ENCODE results near the gene IL32.

The IL32 gene

DNA sequence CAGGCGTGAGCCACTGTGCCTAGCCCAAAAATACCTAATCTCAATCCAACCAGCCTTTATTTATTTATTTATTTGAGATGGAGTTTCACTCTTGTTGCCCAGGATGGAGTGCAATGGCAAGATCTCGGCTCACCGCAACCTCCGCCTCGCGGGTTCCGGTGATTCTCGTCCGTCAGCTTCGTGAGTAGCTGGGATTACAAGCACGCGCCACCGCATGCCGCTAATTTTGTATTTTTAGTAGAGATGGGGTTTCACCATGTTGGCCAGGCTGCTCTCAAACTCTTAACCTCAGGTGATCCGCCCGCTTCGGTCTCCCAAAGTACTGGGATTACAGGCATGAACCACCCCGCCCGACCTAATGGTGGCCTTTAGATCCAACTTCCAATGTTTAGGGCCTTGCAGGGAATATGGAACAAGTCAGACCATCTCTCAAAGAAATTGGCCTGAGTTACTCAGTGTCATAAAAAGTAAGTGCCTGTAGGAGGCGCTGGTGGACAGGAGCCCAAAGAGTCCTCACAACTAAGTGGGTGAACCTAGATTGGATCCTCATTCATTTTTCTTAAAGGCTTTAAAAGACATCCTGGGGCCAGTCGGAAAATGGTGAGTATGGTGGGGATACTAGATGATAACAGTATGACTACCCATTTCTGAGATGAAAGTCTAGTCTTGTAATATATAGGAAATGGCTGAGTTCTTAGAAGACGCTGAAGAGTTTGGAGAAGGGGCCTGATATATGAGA, 29.0 kb downstream of the IL32 start:
- no peak for FAIRE-seq

DNA sequence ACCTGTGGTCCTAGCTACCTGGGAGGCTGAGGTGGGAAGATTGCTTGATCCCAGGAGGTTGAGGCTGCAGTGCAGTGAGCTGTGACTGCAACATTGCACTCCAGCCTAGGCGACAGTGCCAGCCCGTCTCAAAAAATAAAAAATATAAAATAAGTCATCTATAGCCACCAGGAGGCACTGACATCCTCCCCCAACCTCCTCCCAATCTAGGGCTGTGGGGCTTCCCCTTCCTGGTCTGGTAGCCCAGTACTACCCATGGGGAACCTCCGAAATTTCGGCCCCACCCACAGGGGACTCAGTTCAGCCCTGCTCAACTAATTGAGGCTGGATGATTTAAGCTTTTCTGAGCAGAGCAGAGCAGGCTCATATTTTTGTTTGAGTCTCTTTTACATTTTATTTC, 30.4 kb downstream of the IL32 start:
- no peak for FAIRE-seq

DNA sequence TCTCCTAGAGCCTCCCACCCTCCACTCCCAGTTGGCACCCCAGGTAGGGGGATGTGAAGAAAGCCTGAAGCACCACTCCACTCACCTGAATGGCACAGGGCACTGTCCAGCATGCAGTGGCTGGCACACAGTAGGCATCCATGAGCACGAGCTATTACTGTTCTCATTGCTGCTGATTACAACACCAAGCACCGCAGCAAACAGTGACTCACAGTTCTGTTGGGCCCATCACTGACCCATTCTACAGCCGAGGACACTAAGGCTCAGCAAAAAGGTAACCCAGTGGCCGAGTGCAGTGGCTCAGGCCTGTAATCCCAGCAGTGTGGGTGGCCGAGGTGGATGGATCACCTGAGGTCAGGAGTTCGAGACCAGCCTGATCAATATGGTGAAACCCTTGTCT, 30.9 kb downstream of the IL32 start:
- no peak for FAIRE-seq

DNA sequence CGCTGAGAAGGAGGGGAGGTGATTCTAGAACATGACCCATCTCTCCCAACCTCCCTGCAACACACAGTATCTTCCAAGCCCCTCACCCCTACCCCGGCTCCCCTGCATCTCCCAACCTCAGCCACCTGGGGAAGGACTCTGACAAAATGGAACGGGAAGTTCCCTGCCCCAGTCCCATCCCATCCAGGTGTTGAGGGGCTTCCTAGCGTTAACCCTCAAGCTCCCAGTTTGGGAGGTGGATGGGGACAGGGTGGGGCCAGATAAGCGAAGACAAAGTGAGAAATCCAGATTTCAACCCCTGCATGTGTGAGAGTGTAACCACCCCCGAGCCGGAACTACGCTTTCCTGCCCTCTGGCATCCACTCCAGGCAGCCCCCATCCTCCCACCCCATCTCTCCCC, 31.8 kb downstream of the IL32 start:
- no peak for FAIRE-seq

- no peak for FAIRE-seq
These were observed 33.3 kb downstream of the IL32 start, which contains the start of gene ZSCAN10 for GRCh38 chr16:3098459-3099394. Gene ZSCAN10, minus strand, starts transcription at chr16:3099294. Its CDS starts 6,357 bp downstream, at chr16:3092937.

- no peak for FAIRE-seq
These were observed 33.9 kb downstream of the IL32 start for GRCh38 chr16:3099395-3099731.

DNA sequence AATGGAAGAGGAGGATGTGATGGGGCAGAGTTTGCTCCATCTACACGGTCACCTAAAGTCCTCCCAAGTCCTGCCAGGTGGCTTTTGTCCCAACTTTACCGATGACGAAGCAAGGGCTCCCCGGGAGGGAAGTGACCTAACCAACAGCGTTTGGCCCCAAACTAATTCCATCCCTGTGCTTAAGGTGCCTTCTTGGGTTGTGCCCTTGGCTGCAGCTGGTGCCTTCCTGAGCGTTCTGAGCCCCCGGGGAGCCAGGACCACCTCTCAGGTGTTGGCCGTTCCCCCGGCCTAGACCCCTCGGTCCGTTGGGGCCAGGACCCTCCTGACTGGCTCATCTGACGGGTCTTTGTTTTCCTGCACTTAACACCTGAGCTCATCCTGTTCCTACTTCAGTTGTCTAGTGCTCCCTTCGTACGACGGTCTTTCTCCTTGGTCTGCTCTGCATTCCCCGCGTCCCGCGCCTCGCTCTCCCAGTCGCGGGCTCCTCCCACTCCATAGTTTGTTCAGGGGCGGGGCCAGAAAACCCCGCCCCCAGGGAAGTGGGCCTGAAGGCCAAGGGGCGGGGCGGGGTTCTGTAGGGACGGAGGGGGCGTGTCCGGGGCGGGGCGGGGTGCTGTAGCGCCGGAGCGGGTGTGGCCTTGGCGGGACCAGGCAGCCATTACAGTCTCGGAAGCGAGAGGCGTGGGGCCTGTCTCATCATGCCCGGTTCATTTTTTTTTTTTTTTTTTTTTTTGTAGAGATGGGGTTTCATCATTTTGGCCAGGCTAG, 34.5 kb downstream of the IL32 start:
- no peak for FAIRE-seq

DNA sequence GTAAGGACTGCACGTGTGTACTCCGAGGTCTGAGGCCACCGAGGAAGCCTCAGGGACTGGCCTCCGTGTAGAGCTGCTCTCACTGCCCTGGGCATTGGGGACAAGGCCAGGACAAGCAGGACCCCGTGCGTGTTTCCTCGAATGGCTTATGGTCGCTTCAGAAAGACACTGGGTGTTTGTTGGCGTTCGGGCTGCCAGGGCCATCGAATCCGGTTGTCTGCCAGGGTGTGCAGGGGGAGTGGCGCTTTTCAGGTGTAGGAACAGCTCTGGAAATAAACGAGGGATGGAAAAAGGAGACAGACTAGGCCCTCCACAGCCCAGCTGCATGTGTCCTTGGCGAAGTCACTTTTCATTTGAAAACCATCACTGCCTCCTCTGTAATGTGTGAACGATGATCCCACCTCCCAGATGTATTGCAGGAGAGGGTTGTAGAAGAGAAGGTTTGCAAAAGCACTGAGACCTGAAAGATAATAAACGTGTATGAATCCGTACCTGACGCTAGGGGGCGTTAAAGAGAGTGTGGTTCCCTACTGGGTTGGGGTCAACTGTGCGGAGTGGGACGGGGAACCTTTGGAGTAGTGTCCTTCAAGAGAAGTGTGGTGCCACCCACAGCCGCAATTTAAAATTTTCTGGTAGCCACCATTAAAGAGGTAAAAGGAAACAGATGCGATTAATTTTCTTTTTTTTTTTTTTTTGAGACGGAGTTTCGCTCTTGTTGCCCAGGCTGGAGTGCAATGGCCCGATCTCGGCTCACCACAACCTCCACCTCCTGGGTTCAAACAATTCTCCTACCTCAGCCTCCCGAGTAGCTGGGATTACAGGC, 35.8 kb downstream of the IL32 start:
- FAIRE-seq: no peak

- no peak for FAIRE-seq
These were observed 36.5 kb downstream of the IL32 start for GRCh38 chr16:3101841-3102470.

DNA sequence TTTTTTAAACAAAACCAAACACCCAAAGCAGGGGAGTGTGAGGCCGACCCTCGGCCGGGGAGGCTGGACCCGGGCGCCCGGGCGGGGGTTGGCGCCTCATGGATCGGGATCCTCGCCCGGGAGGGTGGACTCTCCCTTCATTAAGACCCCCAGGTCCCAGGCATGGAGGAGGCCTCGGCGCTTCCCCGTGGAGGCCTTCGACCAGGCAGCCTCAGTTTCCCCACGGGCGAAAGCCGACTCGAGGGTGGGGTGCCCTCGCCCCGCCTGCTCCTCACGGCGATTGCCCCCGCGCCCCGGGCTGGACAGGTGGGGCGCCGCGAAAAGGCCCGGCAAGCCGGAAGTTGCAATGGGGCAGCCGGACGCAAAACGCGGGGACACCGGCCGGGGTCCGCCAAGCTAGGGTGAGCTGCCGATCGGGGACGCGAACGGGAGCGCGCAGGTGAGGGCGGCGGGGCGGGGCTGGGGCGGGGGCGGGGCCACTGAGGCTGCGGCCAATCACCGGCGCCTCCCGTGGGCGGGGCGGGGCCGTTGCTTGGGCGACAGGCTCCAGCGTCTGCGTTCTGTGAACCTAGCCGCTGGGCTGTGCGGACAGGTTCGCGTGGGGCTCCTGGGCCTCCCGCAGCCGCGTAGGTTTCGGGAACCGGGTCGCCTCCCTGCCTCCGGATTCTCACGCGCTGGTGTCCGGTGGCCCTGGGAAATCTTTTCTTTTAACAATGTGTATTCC, 40.9 kb downstream of the IL32 start:
- no peak for FAIRE-seq

DNA sequence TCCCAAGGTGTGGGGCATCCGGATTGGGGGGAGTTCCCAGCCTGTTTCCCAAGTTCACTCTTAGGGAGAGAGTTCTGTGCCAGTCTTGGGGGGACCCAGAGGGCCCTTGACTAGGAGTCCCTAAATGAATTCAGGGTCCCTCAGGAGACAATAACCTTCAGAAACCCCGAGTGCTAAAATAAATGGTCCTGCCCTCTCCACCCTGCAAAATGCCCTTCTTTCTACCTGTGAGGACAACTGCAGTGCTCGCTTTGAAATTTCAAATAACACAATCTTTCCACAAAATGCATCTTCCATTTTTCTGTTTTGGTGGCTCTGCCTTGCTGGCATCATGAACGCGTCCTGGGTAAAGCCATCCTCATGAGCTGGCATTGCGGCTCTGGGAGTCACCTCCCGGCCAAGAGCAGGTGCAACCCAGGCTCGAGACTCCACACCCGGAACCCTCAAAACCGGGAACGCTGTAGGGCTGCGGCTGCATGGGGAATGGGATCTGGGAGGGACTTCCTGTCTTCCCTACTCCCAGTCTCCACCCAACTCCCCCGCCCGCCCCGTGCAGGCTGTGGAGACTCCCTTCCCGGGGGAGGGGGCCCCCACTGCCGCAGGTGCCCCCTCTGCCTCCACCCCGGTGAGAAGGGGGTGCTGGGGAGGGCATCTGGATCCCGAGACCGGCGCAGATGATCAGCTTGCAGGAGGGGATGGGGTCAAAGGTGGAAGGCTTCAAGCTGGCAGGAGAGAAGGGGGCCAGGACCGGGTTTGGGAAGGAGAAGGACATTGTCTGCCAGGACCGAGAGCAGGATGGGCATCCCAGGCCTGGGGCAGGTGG, 46.8 kb downstream of the IL32 start, which contains the start of gene ZNF205:
Gene ZNF205 (plus strand): TSS at position 529 of the 823 bp plus-strand sequence. CDS start 845 bp downstream, outside the sequence.
- FAIRE-seq: no peak

DNA sequence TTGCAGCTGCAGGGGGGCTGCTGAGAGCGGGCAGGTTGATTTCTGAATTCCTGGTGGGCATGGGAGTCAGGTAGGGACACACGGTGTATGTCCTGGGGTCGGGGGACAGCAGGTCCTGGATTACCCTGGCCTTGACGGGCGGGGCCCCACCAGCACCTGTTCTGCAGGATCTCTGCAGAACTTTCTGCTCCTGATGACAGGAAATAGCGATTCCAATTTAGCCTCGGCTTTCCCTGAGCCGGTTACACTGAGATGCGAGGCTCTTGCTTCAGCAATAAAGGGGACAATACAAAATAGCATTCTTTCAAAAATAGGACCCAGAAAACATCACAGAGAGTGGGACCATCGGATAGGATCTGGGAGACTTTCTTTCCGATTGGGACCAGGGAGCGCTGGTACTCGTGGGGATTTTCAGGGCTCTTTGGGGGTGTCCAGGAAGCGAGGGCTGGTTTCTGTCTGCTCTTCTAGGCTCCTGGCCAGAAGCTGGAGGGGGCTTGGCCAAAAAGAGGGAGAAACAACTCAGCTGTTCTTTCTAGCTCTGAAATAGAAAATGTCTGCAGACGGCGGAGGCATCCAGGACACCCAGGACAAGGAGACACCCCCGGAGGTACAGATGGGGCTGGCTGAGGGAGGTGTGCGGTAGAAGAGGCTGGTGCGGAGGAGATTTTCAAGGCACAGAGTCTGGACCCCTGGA, 47.6 kb downstream of the IL32 start:
- FAIRE-seq: no peak

DNA sequence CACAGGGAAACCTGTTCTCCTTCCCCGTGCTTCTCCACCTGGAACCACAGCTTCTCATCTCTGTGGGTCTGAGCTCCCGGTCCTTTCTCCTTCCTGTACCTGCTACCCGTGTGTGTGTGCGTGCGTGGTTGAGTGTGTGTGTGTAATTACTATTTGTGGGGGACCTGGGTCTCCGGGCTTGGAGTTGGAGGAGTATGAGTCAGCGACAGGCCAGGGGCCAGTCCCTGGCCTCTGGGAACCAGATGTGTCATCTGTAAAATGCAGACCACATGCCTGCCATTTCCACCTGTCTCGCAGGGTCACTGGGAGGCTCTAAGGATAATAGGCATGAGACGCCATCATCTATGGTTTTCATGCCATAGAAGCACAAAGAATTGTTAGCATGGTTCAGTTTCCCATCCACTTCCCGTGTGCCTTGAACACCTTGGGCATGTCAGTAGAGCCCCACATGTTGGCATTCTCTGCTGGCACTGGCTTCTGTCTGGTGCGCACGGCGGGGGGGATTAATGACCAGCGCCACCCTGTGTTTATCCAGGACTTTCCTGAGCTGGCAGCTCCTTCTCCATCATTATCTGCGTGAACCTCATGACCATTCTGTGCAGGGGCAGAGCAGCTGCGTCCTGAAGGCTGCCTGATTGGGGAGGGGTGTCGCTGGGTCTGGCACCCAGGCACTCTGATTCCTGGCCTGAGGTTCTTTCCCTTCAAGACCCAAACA, 48.5 kb downstream of the IL32 start:
- no peak for FAIRE-seq

GRCh38 chr16:3115003-3115402, 49.6 kb downstream of the IL32 start:
- FAIRE-seq: no peak

GRCh38 chr16:3115561-3115960, 50.1 kb downstream of the IL32 start:
- FAIRE-seq: no peak

GRCh38 chr16:3118204-3118790, 52.9 kb downstream of the IL32 start:
- FAIRE-seq: no peak

GRCh38 chr16:3118846-3119245, 53.4 kb downstream of the IL32 start:
- no peak for FAIRE-seq
